Activated naive CD4-positive, alpha-beta T cell treated with anti-CD3 and anti-CD28 coated beads for 36 hours (primary cell): ENCODE data around the gene TGM2. TPM values are rescaled to one million over a fixed set of nuclear protein-coding genes. Genes with fewer than 3 reads are reported as not detected.
A peak's percentile ranks its signal among the peaks of the same experiment; 100 is the strongest.

ENCODE experiments used
- CTCF ChIA-PET: fragments of 350-600 bp; sonication (Branson Sonifier 250); formaldehyde crosslinking; loops from one replicate; lab custom pipeline; 2021; ENCODE audit warnings: antibody characterized with exemption; lab: Charles Lee
- DNase-seq: peaks from one replicate; pipeline ENCODE4 v3.0.0-alpha.2; 2020
- H3K27ac Mint-ChIP-seq: one replicate; pipeline ENCODE4 v1.8.0; 2021; ENCODE audit warnings: mild to moderate bottlenecking, mixed read lengths
- H3K27me3 Mint-ChIP-seq: one replicate; pipeline ENCODE4 v1.8.0; 2021; ENCODE audit warnings: low read depth, mixed read lengths
- H3K36me3 Mint-ChIP-seq: one replicate; pipeline ENCODE4 v1.8.0; 2021; ENCODE audit warnings: low read depth, mixed read lengths
- H3K4me1 Mint-ChIP-seq: one replicate; pipeline ENCODE4 v1.8.0; 2021; ENCODE audit warnings: low read depth, mixed read lengths
- H3K4me3 Mint-ChIP-seq: one replicate; pipeline ENCODE4 v1.8.0; 2021; ENCODE audit warnings: mild to moderate bottlenecking, moderate library complexity, mixed read lengths
- H3K9me3 Mint-ChIP-seq: one replicate; pipeline ENCODE4 v1.8.0; 2021; ENCODE audit warnings: mixed read lengths
- intact Hi-C: fragments of 100-400 bp; cut with micrococcal nuclease; formaldehyde crosslinking; loops from one replicate; pipeline ENCODE4 v1.15.1; 2023
- total RNA-seq, 2 experiments: library from RNA; stranded (reverse); gene quantifications; one replicate each; pipeline ENCODE4 v1.2.3, GENCODE V29; 2021

TGM2 gene
- not detected for total RNA-seq

- no peaks in the 10 kb centered on the region for H3K9me3 Mint-ChIP-seq
- no peak within 1 kb of the TSS for H3K4me3 Mint-ChIP-seq
- CTCF ChIA-PET, result interaction anchor here (0.6 to 1.3 kb wide), 3 partner anchors 35 to 92 kb away, joined by 3 read pairs; no protein-coding TSS in a partner anchor
- H3K27ac Mint-ChIP-seq, result no peak within 1 kb of the TSS
- peaks cover 21% of the 10 kb centered on the region for H3K27me3 Mint-ChIP-seq
- DNase-seq, result peak; percentile 41
- no peaks in the 10 kb centered on the region for H3K36me3 Mint-ChIP-seq
- H3K4me1 Mint-ChIP-seq, result peaks cover 5% of the 10 kb centered on the region
- intact Hi-C loops, result loop anchor here (1.0 to 5.0 kb wide), 4 partner anchors 93 to 603 kb away; partner anchors contain the start of gene VSTM2L
Observed at GRCh38 chr20:38165089-38165965, at the start of gene TGM2. TSS of gene TGM2 (minus strand) at chr20:38165270. CDS start at chr20:38165198, 72 bp downstream.

- Mint-ChIP-seq H3K4me1 (no peaks in the 10 kb centered on the region), H3K36me3 (no peaks in the 10 kb centered on the region), H3K4me3 (no peak overlapping the region), H3K27ac (no peak overlapping the region), H3K27me3 (no peaks in the 10 kb centered on the region), H3K9me3 (no peaks in the 10 kb centered on the region)
- CTCF ChIA-PET, result interaction anchor here (1.0 to 2.3 kb wide), 2 partner anchors 110 to 157 kb away, joined by 4 to 7 read pairs; no protein-coding TSS in a partner anchor
- no peak for DNase-seq
- intact Hi-C loops, result no loop called here
Observed at GRCh38 chr20:38214256-38215193, 49.5 kb upstream of the TGM2 start.

- DNase-seq, result no peak
- Mint-ChIP-seq H3K27me3 (peaks cover 1% of the 10 kb centered on the region), H3K36me3 (no peaks in the 10 kb centered on the region), H3K9me3 (no peaks in the 10 kb centered on the region), H3K27ac (no peak overlapping the region), H3K4me3 (no peak overlapping the region), H3K4me1 (no peaks in the 10 kb centered on the region)
- CTCF ChIA-PET, result interaction anchor here (0.6 to 4.5 kb wide), 3 partner anchors 8 to 146 kb away, joined by 3 to 24 read pairs (median 4); no protein-coding TSS in a partner anchor
- intact Hi-C loops, result no loop called here
Observed at GRCh38 chr20:38213607-38213940, 48.5 kb upstream of the TGM2 start.

- Mint-ChIP-seq H3K36me3 (no peaks in the 10 kb centered on the region), H3K27me3 (peaks cover 3% of the 10 kb centered on the region), H3K9me3 (no peaks in the 10 kb centered on the region), H3K27ac (no peak overlapping the region), H3K4me1 (no peaks in the 10 kb centered on the region), H3K4me3 (no peak overlapping the region)
- intact Hi-C loops, result no loop called here
- CTCF ChIA-PET, result interaction anchor here (0.6 to 4.5 kb wide), 3 partner anchors 8 to 146 kb away, joined by 3 to 24 read pairs (median 4); no protein-coding TSS in a partner anchor
- no peak for DNase-seq
Observed at GRCh38 chr20:38212806-38213606, 47.9 kb upstream of the TGM2 start.

GRCh38 chr20:38211200-38212097 is 46.4 kb upstream of the TGM2 start:
- H3K4me3 Mint-ChIP-seq, result no peak overlapping the region
- no peaks in the 10 kb centered on the region for H3K9me3 Mint-ChIP-seq
- CTCF ChIA-PET, result interaction anchor here (0.9 to 4.5 kb wide), 2 partner anchors 10 to 13 kb away, joined by 3 to 24 read pairs; no protein-coding TSS in a partner anchor
- no peaks in the 10 kb centered on the region for H3K4me1 Mint-ChIP-seq
- intact Hi-C loops, result no loop called here
- no peak for DNase-seq
- no peaks in the 10 kb centered on the region for H3K36me3 Mint-ChIP-seq
- H3K27ac Mint-ChIP-seq, result no peak overlapping the region
- H3K27me3 Mint-ChIP-seq, result peaks cover 9% of the 10 kb centered on the region

- H3K27me3 Mint-ChIP-seq, result peaks cover 9% of the 10 kb centered on the region
- H3K4me3 Mint-ChIP-seq, result no peak overlapping the region
- no peak for DNase-seq
- H3K36me3 Mint-ChIP-seq, result no peaks in the 10 kb centered on the region
- H3K27ac Mint-ChIP-seq, result no peak overlapping the region
- no peaks in the 10 kb centered on the region for H3K4me1 Mint-ChIP-seq
- intact Hi-C loops, result no loop called here
- H3K9me3 Mint-ChIP-seq, result no peaks in the 10 kb centered on the region
- CTCF ChIA-PET, result interaction anchor here (0.9 to 4.5 kb wide), 3 partner anchors 11 to 646 kb away, joined by 3 to 24 read pairs (median 6); no protein-coding TSS in a partner anchor
Observed at GRCh38 chr20:38210741-38211140, 45.7 kb upstream of the TGM2 start.

GRCh38 chr20:38209736-38210405 is 44.8 kb upstream of the TGM2 start:
- H3K9me3 Mint-ChIP-seq, result no peaks in the 10 kb centered on the region
- H3K36me3 Mint-ChIP-seq, result no peaks in the 10 kb centered on the region
- no peak for DNase-seq
- no peak overlapping the region for H3K27ac Mint-ChIP-seq
- H3K4me3 Mint-ChIP-seq, result no peak overlapping the region
- H3K4me1 Mint-ChIP-seq, result no peaks in the 10 kb centered on the region
- intact Hi-C loops, result no loop called here
- H3K27me3 Mint-ChIP-seq, result peaks cover 9% of the 10 kb centered on the region
- CTCF ChIA-PET, result interaction anchor here (0.6 to 4.5 kb wide), 3 partner anchors 11 to 1041 kb away, joined by 5 to 24 read pairs (median 6); no protein-coding TSS in a partner anchor

- intact Hi-C loops, result no loop called here
- no peaks in the 10 kb centered on the region for H3K36me3 Mint-ChIP-seq
- H3K27ac Mint-ChIP-seq, result no peak overlapping the region
- peaks cover 9% of the 10 kb centered on the region for H3K27me3 Mint-ChIP-seq
- CTCF ChIA-PET, result interaction anchor here (1.3 to 4.5 kb wide), 2 partner anchors 12 to 644 kb away, joined by 6 to 24 read pairs; no protein-coding TSS in a partner anchor
- H3K9me3 Mint-ChIP-seq, result no peaks in the 10 kb centered on the region
- H3K4me3 Mint-ChIP-seq, result no peak overlapping the region
- H3K4me1 Mint-ChIP-seq, result no peaks in the 10 kb centered on the region
- no peak for DNase-seq
Observed at GRCh38 chr20:38209054-38209675, 44.1 kb upstream of the TGM2 start.

- Mint-ChIP-seq H3K36me3 (no peaks in the 10 kb centered on the region), H3K27me3 (peaks cover 9% of the 10 kb centered on the region), H3K9me3 (no peaks in the 10 kb centered on the region), H3K4me3 (no peak overlapping the region), H3K4me1 (no peaks in the 10 kb centered on the region), H3K27ac (no peak overlapping the region)
- DNase-seq, result no peak
- CTCF ChIA-PET, result no interaction called here
- intact Hi-C loops, result no loop called here
Observed at GRCh38 chr20:38208523-38208922, 43.5 kb upstream of the TGM2 start.

- H3K9me3 Mint-ChIP-seq, result no peaks in the 10 kb centered on the region
- intact Hi-C loops, result no loop called here
- CTCF ChIA-PET, result interaction anchor here (1.2 kb wide), 1 partner anchor 13 kb away, joined by 4 read pairs; no protein-coding TSS in a partner anchor
- no peak overlapping the region for H3K4me3 Mint-ChIP-seq
- H3K27me3 Mint-ChIP-seq, result peaks cover 9% of the 10 kb centered on the region
- no peak overlapping the region for H3K27ac Mint-ChIP-seq
- no peak for DNase-seq
- H3K36me3 Mint-ChIP-seq, result no peaks in the 10 kb centered on the region
- H3K4me1 Mint-ChIP-seq, result no peaks in the 10 kb centered on the region
Observed at GRCh38 chr20:38208088-38208487, 43.0 kb upstream of the TGM2 start.
